HCT116 (cell line): ENCODE results near the gene GSTT4. TPM values are rescaled to one million over a fixed set of nuclear protein-coding genes. Genes with fewer than 3 reads are reported as not detected.

ENCODE experiments used
- ATAC-seq: fragments of 200-7000 bp; cut with Tn5 transposase; 2 replicates; pipeline ENCODE4 v1.9.1; 2020; ENCODE audit warnings: mild to moderate bottlenecking, moderate library complexity
- BruUV-seq: library from RNA; stranded (reverse); fragments of 400-500 nt; replicated peaks from 2 replicates; lab custom pipeline; 2021; lab: Mats Ljungman, UMichigan
- CTCF ChIA-PET: fragments of 300-600 bp; sonication (Branson Sonifier 250); formaldehyde crosslinking; loops from one replicate; lab custom pipeline; 2021; ENCODE audit warnings: antibody characterized with exemption; lab: Charles Lee
- POLR2A ChIA-PET: fragments of 300-600, 350-600 bp; sonication (Branson Sonifier 250); formaldehyde crosslinking; loops from one replicate; lab custom pipeline; 2021; ENCODE audit warnings: antibody characterized with exemption; lab: Charles Lee
- RAD21 ChIA-PET, 2 experiments: fragments of 300-600 bp; sonication (Branson Sonifier 250); formaldehyde crosslinking; loops; one replicate each; lab custom pipeline; 2023; ENCODE audit warnings: low total read pairs in 2 of 2; ENCODE audit not compliant: uncharacterized antibody in 2 of 2, unreplicated experiment in 2 of 2, low non-redundant PET in 1 of 2; lab: Charles Lee
- DNase-seq: peaks from one replicate; pipeline ENCODE4 v3.0.0-alpha.2; 2010; ENCODE audit warnings: low read depth, low spot score
- H2AFZ ChIP-seq: fragments of 200-600 bp; shearing (Covaris generic), sonication (generic); 2 replicates; pipeline ENCODE4 v1.6.1; 2017; ENCODE audit warnings: low read depth, mixed run types, mixed read lengths, antibody characterized with exemption, low read length; ENCODE audit not compliant: poor library complexity, severe bottlenecking
- H3K27ac ChIP-seq: 2 replicates; pipeline ENCODE4 v1.5.1; 2012; ENCODE audit warnings: low read depth, low read length
- H3K27me3 ChIP-seq: fragments of 200-600 bp; sonication (generic); 2 replicates; pipeline ENCODE4 v1.6.1; 2016; ENCODE audit warnings: mixed run types, low read length, mixed read lengths; ENCODE audit not compliant: insufficient read depth
- H3K36me3 ChIP-seq, 2 experiments: fragments of 200-500 bp in 1 of 2; fragments of 200-600 bp in 1 of 2; sonication (Bioruptor generic) in 1 of 2; sonication (generic) in 1 of 2; 2 replicates each; pipeline versions ENCODE4 v1.5.1 to v1.6.1; 2014 to 2016; ENCODE audit warnings: low read length in 2 of 2, inconsistent platforms in 1 of 2, mixed read lengths in 1 of 2, mixed run types in 1 of 2; ENCODE audit not compliant: insufficient read depth in 2 of 2, control insufficient read depth in 1 of 2
- H3K4me1 ChIP-seq, 2 experiments: fragments of 200-600 bp in 1 of 2; sonication (generic) in 1 of 2; 2 replicates each; pipeline versions ENCODE4 v1.5.1 to v1.6.1; 2012 to 2017; ENCODE audit warnings: low read length in 2 of 2, inconsistent platforms in 1 of 2, mild to moderate bottlenecking in 1 of 2, mixed read lengths in 1 of 2, mixed run types in 1 of 2, moderate library complexity in 1 of 2; ENCODE audit not compliant: insufficient read depth in 2 of 2, control insufficient read depth in 1 of 2
- H3K4me2 ChIP-seq: fragments of 200-600 bp; sonication (generic); 2 replicates; pipeline ENCODE4 v1.6.1; 2017; ENCODE audit warnings: mixed run types, low read length, mixed read lengths
- H3K4me3 ChIP-seq, 2 experiments: fragments of 200-600 bp in 1 of 2; sonication (generic) in 1 of 2; replicated peaks in 1 of 2; 2 replicates each; pipeline ENCODE4 v1.5.1; 2011 to 2016; ENCODE audit warnings: low read length in 2 of 2, control low read depth in 1 of 2, low read depth in 1 of 2, mild to moderate bottlenecking in 1 of 2, mixed read lengths in 1 of 2, mixed run types in 1 of 2
- H3K79me2 ChIP-seq: fragments of 200-600 bp; sonication (generic); 2 replicates; pipeline ENCODE4 v1.6.1; 2017; ENCODE audit warnings: mild to moderate bottlenecking, mixed run types, low read length, moderate library complexity, mixed read lengths; ENCODE audit not compliant: insufficient read depth
- H3K9ac ChIP-seq: fragments of 200-600 bp; sonication (generic); 2 replicates; pipeline ENCODE4 v1.6.1; 2016; ENCODE audit warnings: low read length, mixed read lengths
- H3K9me2 ChIP-seq: fragments of 200-600 bp; sonication (generic), shearing (Covaris generic); 2 replicates; pipeline ENCODE4 v1.6.1; 2017; ENCODE audit warnings: mixed run types, mild to moderate bottlenecking, moderate library complexity; ENCODE audit not compliant: insufficient read depth
- H3K9me3 ChIP-seq, 2 experiments: fragments of 200-500 bp in 1 of 2; fragments of 200-600 bp in 1 of 2; sonication (Bioruptor generic) in 1 of 2; sonication (generic) in 1 of 2; 2 replicates each; pipeline ENCODE4 v1.6.1; 2014 to 2017; ENCODE audit warnings: low read length in 2 of 2, mixed read lengths in 2 of 2, inconsistent platforms in 1 of 2, low read depth in 1 of 2, mild to moderate bottlenecking in 1 of 2, mixed run types in 1 of 2, moderate library complexity in 1 of 2; ENCODE audit not compliant: control insufficient read depth in 1 of 2, insufficient read depth in 1 of 2
- H4K20me1 ChIP-seq: fragments of 200-600 bp; sonication (generic), shearing (Covaris generic); 2 replicates; pipeline ENCODE4 v1.6.1; 2017; ENCODE audit warnings: mixed run types, mild to moderate bottlenecking, moderate library complexity; ENCODE audit not compliant: insufficient read depth
- CBX3 ChIP-seq: IDR thresholded peaks from 2 replicates; pipeline ENCODE4 v1.6.1; 2012; ENCODE audit warnings: low read depth
- CEBPB ChIP-seq: IDR thresholded peaks from 2 replicates; pipeline ENCODE4 v1.6.1; 2012; ENCODE audit warnings: low read depth
- CTCF ChIP-seq, 3 experiments: fragments of 200-600 bp in 1 of 3; sonication (generic) in 1 of 3; IDR thresholded peaks in 2 of 3; conservative IDR thresholded peaks in 1 of 3; 2 replicates each; pipeline ENCODE4 v1.5.1; 2012 to 2017; ENCODE audit warnings: low read depth in 2 of 3, low read length in 2 of 3, antibody characterized with exemption in 1 of 3, borderline replicate concordance in 1 of 3, control low read depth in 1 of 3, mild to moderate bottlenecking in 1 of 3, mixed read lengths in 1 of 3, mixed run types in 1 of 3, moderate library complexity in 1 of 3; ENCODE audit not compliant: insufficient read depth in 1 of 3
- EGR1 ChIP-seq: IDR thresholded peaks from 2 replicates; pipeline ENCODE4 v1.6.1; 2012; ENCODE audit warnings: low read depth
- ELF1 ChIP-seq: IDR thresholded peaks from 2 replicates; pipeline ENCODE4 v1.6.1; 2012; ENCODE audit warnings: low read depth, borderline replicate concordance
- EZH2 ChIP-seq: fragments of 200-600 bp; sonication (generic); IDR thresholded peaks from 2 replicates; pipeline ENCODE4 v1.6.1; 2017; ENCODE audit warnings: antibody characterized with exemption, mixed run types
- EZH2phosphoT487 ChIP-seq: fragments of 200-600 bp; IDR thresholded peaks from 2 replicates; pipeline ENCODE4 v1.6.1; 2018; ENCODE audit warnings: antibody characterized with exemption, borderline replicate concordance
- FOSL1 ChIP-seq: IDR thresholded peaks from 2 replicates; pipeline ENCODE4 v1.6.1; 2012; ENCODE audit warnings: low read depth
- MAX ChIP-seq: IDR thresholded peaks from 2 replicates; pipeline ENCODE4 v1.6.1; 2012
- POLR2A ChIP-seq: IDR thresholded peaks from 2 replicates; pipeline ENCODE4 v1.7.0; 2011; ENCODE audit warnings: borderline replicate concordance; ENCODE audit not compliant: insufficient read depth, insufficient read length; ENCODE audit errors: extremely low read depth
- POLR2AphosphoS5 ChIP-seq: IDR thresholded peaks from 2 replicates; pipeline ENCODE4 v1.6.1; 2011; ENCODE audit warnings: mild to moderate bottlenecking, low read depth, low read length, moderate library complexity
- RAD21 ChIP-seq: IDR thresholded peaks from 2 replicates; pipeline ENCODE4 v1.6.1; 2012; ENCODE audit warnings: low read depth, mild to moderate bottlenecking
- SIN3A ChIP-seq: IDR thresholded peaks from 2 replicates; pipeline ENCODE4 v1.6.1; 2012; ENCODE audit warnings: low read depth
- SP1 ChIP-seq: IDR thresholded peaks from 2 replicates; pipeline ENCODE4 v1.6.1; 2012; ENCODE audit warnings: low read depth
- SRF ChIP-seq: IDR thresholded peaks from 2 replicates; pipeline ENCODE4 v1.6.1; 2012; ENCODE audit warnings: low read depth
- YY1 ChIP-seq: IDR thresholded peaks from 2 replicates; pipeline ENCODE4 v1.6.1; 2011; ENCODE audit warnings: low read length, low read depth, moderate library complexity, mild to moderate bottlenecking; ENCODE audit not compliant: insufficient replicate concordance; ENCODE audit errors: extremely low read depth
- ZBTB33 ChIP-seq: IDR thresholded peaks from 2 replicates; pipeline ENCODE4 v1.6.1; 2011; ENCODE audit warnings: mild to moderate bottlenecking, low read length, moderate library complexity; ENCODE audit not compliant: insufficient replicate concordance; ENCODE audit errors: extremely low read depth
- intact Hi-C: fragments of 100-400 bp; cut with micrococcal nuclease; formaldehyde crosslinking; loops from 2 replicates; pipeline ENCODE4 v1.10.0; 2022
- total RNA-seq: library from RNA; stranded (reverse); gene quantifications from one replicate; pipeline ENCODE4 v1.2.1, GENCODE V29; 2021; ENCODE audit not compliant: unreplicated experiment
- TF ChIP-seq, protein P1 (sequence below): IDR thresholded peaks from 2 replicates; pipeline ENCODE4 v1.6.1; 2012; ENCODE audit warnings: low read depth
- TF ChIP-seq, protein P2 (sequence below): IDR thresholded peaks from 2 replicates; pipeline ENCODE4 v1.6.1; 2012

Gene GSTT4
- total RNA-seq, 1 experiment from 2014 or later, result not detected

GRCh38 chr22:24025475-24025874, 20.2 kb upstream of the GSTT4 start:
- POLR2A ChIA-PET, result no interaction called here

More at GRCh38 chr22:24025475-24025874, 20.2 kb upstream of the GSTT4 start:
- Histone ChIP-seq H3K36me3 (no peaks in the 10 kb centered on the region), H3K4me1 (no peaks in the 10 kb centered on the region), H3K4me2 (no peak overlapping the region), H3K4me3 (no peak overlapping the region), H3K9me3 (no peaks in the 10 kb centered on the region), H3K9ac (no peak overlapping the region), H2AFZ (no peak overlapping the region), H3K79me2 (peaks cover 93% of the 10 kb centered on the region), H3K27ac (no peak overlapping the region)
- ChIA-PET RAD21 (no interaction called here), CTCF (no interaction called here)
- no TSS peak for BruUV-seq
- DNase-seq, result no peak
- intact Hi-C loops, result no loop called here
- TF ChIP-seq CBX3 (no peak), SIN3A (no peak), ZBTB33 (no peak), ELF1 (no peak), POLR2A (no peak), SP1 (no peak), EZH2phosphoT487 (no peak), MAX (no peak), YY1 (no peak), EZH2 (no peak), SRF (no peak), CEBPB (no peak), POLR2AphosphoS5 (no peak), FOSL1 (no peak), EGR1 (no peak), CTCF (IDR thresholded peaks at IDR 0.05 in 2 of 3, conservative IDR thresholded peaks at IDR 0.05 in 1 of 3; ENCODE audit: borderline replicate concordance in 1 of 3, insufficient read depth in 1 of 3, low read depth in 2 of 3, low read length in 2 of 3) (no peak), RAD21 (no peak)
- TF ChIP-seq, protein P1, sequence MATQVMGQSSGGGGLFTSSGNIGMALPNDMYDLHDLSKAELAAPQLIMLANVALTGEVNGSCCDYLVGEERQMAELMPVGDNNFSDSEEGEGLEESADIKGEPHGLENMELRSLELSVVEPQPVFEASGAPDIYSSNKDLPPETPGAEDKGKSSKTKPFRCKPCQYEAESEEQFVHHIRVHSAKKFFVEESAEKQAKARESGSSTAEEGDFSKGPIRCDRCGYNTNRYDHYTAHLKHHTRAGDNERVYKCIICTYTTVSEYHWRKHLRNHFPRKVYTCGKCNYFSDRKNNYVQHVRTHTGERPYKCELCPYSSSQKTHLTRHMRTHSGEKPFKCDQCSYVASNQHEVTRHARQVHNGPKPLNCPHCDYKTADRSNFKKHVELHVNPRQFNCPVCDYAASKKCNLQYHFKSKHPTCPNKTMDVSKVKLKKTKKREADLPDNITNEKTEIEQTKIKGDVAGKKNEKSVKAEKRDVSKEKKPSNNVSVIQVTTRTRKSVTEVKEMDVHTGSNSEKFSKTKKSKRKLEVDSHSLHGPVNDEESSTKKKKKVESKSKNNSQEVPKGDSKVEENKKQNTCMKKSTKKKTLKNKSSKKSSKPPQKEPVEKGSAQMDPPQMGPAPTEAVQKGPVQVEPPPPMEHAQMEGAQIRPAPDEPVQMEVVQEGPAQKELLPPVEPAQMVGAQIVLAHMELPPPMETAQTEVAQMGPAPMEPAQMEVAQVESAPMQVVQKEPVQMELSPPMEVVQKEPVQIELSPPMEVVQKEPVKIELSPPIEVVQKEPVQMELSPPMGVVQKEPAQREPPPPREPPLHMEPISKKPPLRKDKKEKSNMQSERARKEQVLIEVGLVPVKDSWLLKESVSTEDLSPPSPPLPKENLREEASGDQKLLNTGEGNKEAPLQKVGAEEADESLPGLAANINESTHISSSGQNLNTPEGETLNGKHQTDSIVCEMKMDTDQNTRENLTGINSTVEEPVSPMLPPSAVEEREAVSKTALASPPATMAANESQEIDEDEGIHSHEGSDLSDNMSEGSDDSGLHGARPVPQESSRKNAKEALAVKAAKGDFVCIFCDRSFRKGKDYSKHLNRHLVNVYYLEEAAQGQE, result no peak
- TF ChIP-seq, protein P2, sequence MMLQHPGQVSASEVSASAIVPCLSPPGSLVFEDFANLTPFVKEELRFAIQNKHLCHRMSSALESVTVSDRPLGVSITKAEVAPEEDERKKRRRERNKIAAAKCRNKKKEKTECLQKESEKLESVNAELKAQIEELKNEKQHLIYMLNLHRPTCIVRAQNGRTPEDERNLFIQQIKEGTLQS, result no peak
- TF ChIP-seq, all 23 proteins: peak for 0
- Histone ChIP-seq H3K9me2 (no peaks in the 10 kb centered on the region), H3K27me3 (no peaks in the 10 kb centered on the region), H4K20me1 (no peaks in the 10 kb centered on the region)
- no peak for ATAC-seq
